K562 (cell line): ENCODE results near the gene RABEPK. TPM values are rescaled to one million over a fixed set of nuclear protein-coding genes. Genes with fewer than 3 reads are reported as not detected.

Experiments
- CAMTA2 ChIP-seq: fragments of 250-450 bp; sonication (Bioruptor Pico); conservative IDR thresholded peaks from 2 replicates; pipeline ENCODE4 v1.5.1; 2022
- REST ChIP-seq, 2 experiments: fragments of 450-650 bp; formaldehyde crosslinking in 1 of 2; IDR thresholded peaks; 2 replicates each; pipeline versions ENCODE4 v1.4.0 to v1.6.1; 2014 to 2020; ENCODE audit warnings: mild to moderate bottlenecking in 2 of 2, borderline replicate concordance in 1 of 2, low read depth in 1 of 2
- polyA plus RNA-seq, 8 experiments: library from polyadenylated mRNA; depleted of rRNA in 4 of 8; stranded (reverse) in 5 of 8; unstranded in 3 of 8; fragments of >200 nt; fragmentation: Nextera tagmentation in 2 of 8; fragmentation: Illumina TruSeq in 1 of 8; extraction: Ambion mirVana in 2 of 8; extraction: Trizol in 1 of 8; gene quantifications; 2 replicates each; pipeline versions ENCODE4 v1.2.1 to v1.2.3, GENCODE V29; 2011 to 2014; ENCODE audit warnings: inconsistent platforms in 1 of 8, missing spikeins in 1 of 8
- total RNA-seq, 7 experiments: library from RNA; depleted of rRNA in 6 of 7; stranded (reverse); fragments of >200 nt in 6 of 7; fragmentation: Illumina TruSeq in 2 of 7; extraction: Trizol in 2 of 7; gene quantifications; 2 replicates each; pipeline versions ENCODE4 v1.2.1 to v1.2.3, GENCODE V29; 2011 to 2021; ENCODE audit warnings: low replicate concordance in 1 of 7

Gene RABEPK
- total and polyA plus RNA-seq, 9 of the 15 experiments (the other 6 are each of a cell fraction or from before 2014, with no cell fraction given) = 38.3 to 113 (median 52.8) TPM

GRCh38 chr9:125277411-125277810 lies 77.1 kb downstream of the RABEPK start (continued):
- TF ChIP-seq REST (IDR thresholded peaks at IDR 0.05; ENCODE audit: borderline replicate concordance) (no peak), REST (CRISPR knock-in tag; IDR thresholded peaks at IDR 0.05; ENCODE audit: low read depth) (no peak), CAMTA2 (CRISPR knock-in tag) (no peak)
